Measurements from ENCODE around the gene DPP6. TPM values are rescaled to one million over a fixed set of nuclear protein-coding genes. Genes with fewer than 3 reads are reported as not detected.

Gene DPP6
- total and polyA plus RNA-seq, 2 of the 8 experiments (the other 6 are each of a cell fraction or from before 2014, with no cell fraction given), result 4.7 to 6.8 TPM

GRCh38 chr7:154171422-154171821, 119.2 kb downstream of the DPP6 start:
- no peak overlapping the region for H2BK12ac ChIP-seq (ENCODE audit: low read depth, low read length)
- DNase-seq (ENCODE audit: low read depth in 1 of 2, low spot score in 2 of 2), result no peak
- no peak overlapping the region for H3K4ac ChIP-seq (replicated peaks; ENCODE audit: insufficient read length, low read depth, low read length)
- H3K36me3 ChIP-seq (ENCODE audit: control insufficient read depth in 2 of 4, insufficient read depth in 4 of 4, low read length in 3 of 4), result no peaks in the 10 kb centered on the region
- CTCF ChIA-PET (ENCODE audit: partially characterized antibody), result interaction anchor here (0.5 to 0.6 kb wide), 2 partner anchors 219 to 588 kb away, joined by 3 read pairs; no protein-coding TSS in a partner anchor
- H3K23me2 ChIP-seq (ENCODE audit: low read depth, low read length), result no peaks in the 10 kb centered on the region
- no peaks in the 10 kb centered on the region for H3K79me2 ChIP-seq (ENCODE audit: control insufficient read depth in 1 of 2, insufficient read depth in 2 of 2, low read length in 2 of 2)
- H4K20me1 ChIP-seq (replicated peaks in 1 of 2; ENCODE audit: control insufficient read depth in 1 of 2, insufficient read depth in 2 of 2, low read length in 2 of 2), result no peaks in the 10 kb centered on the region
- no peak overlapping the region for H2AFZ ChIP-seq (ENCODE audit: low read length)
- no peak overlapping the region for H3K14ac ChIP-seq (ENCODE audit: insufficient read length)
- no peak overlapping the region for H2BK120ac ChIP-seq (replicated peaks; ENCODE audit: low read depth, low read length)
- H3K4me1 ChIP-seq (replicated peaks in 1 of 4; ENCODE audit: control insufficient read depth in 3 of 4, insufficient read depth in 4 of 4, low read length in 3 of 4), result peaks cover 13 to 25% (median 17%) of the 10 kb centered on the region in 4 experiments
- no peak overlapping the region for H3K27ac ChIP-seq (ENCODE audit: low read depth, low read length)
- no peak overlapping the region for H3K56ac ChIP-seq (replicated peaks; ENCODE audit: insufficient read length, low read depth, low read length)
- FAIRE-seq, result no peak
- no peak overlapping the region for H2BK15ac ChIP-seq (ENCODE audit: low read length)
- no peak overlapping the region for H4K8ac ChIP-seq (ENCODE audit: extremely low read depth, insufficient read depth, low read length)
- peak overlapping the region; percentile 6; the same call in 1 of the 2 replicates for H2BK20ac ChIP-seq (ENCODE audit: low read length)
- H3K27me3 ChIP-seq (replicated peaks in 1 of 4; ENCODE audit: control insufficient read depth in 3 of 4, extremely low read depth in 1 of 4, insufficient read depth in 3 of 4, low read length in 3 of 4), result no peaks in the 10 kb centered on the region
- H3K4me2 ChIP-seq (ENCODE audit: insufficient read depth in 1 of 2, low read depth in 2 of 2, low read length in 2 of 2), result peak overlapping the region; percentile 1 to 49
- no peak overlapping the region for H3K23ac ChIP-seq (ENCODE audit: insufficient read length)
- no peak overlapping the region for H3K4me3 ChIP-seq (ENCODE audit: extremely low read depth in 1 of 4, insufficient read depth in 2 of 4, low read depth in 3 of 4, low read length in 4 of 4)
- H3K9me3 ChIP-seq (ENCODE audit: insufficient read depth in 2 of 2, low read depth in 1 of 2, low read length in 1 of 2), result no peaks in the 10 kb centered on the region
- no peaks in the 10 kb centered on the region for H3K79me1 ChIP-seq (ENCODE audit: low read depth, low read length)
- no peak overlapping the region for H2AK5ac ChIP-seq (ENCODE audit: low read depth, low read length)
- H2BK5ac ChIP-seq (ENCODE audit: low read depth, low read length), result no peak overlapping the region
- POLR2A ChIA-PET (ENCODE audit: partially characterized antibody), result no interaction called here
- WGBS, 2 experiments (ENCODE audit: extremely low coverage in 1 of 2, insufficient coverage in 1 of 2, insufficient read length in 1 of 2, insufficient replicate concordance in 2 of 2, low coverage in 1 of 2, low lambda C conversion rate in 2 of 2, missing lambda C conversion rate in 1 of 2), result 0% methylated on average over 1 of the region's 1 CpG; no CpG with 5 or more reads in 1 of the 2 experiments
- H3K9ac ChIP-seq (replicated peaks in 1 of 4; ENCODE audit: extremely low read depth in 1 of 4, low read depth in 3 of 4, low read length in 3 of 4), result no peak overlapping the region
- no peak overlapping the region; the same call in 1 of the 2 replicates for H3K18ac ChIP-seq (ENCODE audit: extremely low read depth, low read length)
- no peak overlapping the region for H4K91ac ChIP-seq (replicated peaks; ENCODE audit: insufficient read length, low read length)
- H4K5ac ChIP-seq (ENCODE audit: insufficient read length, low read depth, low read length), result no peak overlapping the region
- peak; percentile 81 for TF ChIP-seq TCF12 (IDR thresholded peaks at IDR 0.05; ENCODE audit: low read depth, low read length)
- TF ChIP-seq MAX (IDR thresholded peaks at IDR 0.05), result peak; percentile 75
- 0 out of 2 replicates have a peak, but pooled peaks have one; percentile 26 for TF ChIP-seq E2F6 (IDR thresholded peaks at IDR 0.05)
- peak; percentile 84 for TF ChIP-seq YY1 (IDR thresholded peaks at IDR 0.05; ENCODE audit: low read depth, low read length)
- TF ChIP-seq NANOG (IDR thresholded peaks at IDR 0.05; ENCODE audit: insufficient read depth, low read depth, low read length, poor library complexity, severe bottlenecking), result peak; percentile 11
- no peak for TF ChIP-seq CEBPB (IDR thresholded peaks at IDR 0.05; ENCODE audit: low read depth, low read length)
- TF ChIP-seq ZNF274 (IDR thresholded peaks at IDR 0.05; ENCODE audit: borderline replicate concordance, extremely low read depth, low read length), result no peak
